ENCODE data around the gene TRIM75. TPM values are rescaled to one million over a fixed set of nuclear protein-coding genes. Genes with fewer than 3 reads are reported as not detected.
"Not testable (repeated sequence)": the region's sequence is repeated elsewhere in the genome, so short reads cannot be mapped to it uniquely, and the experiment has no call there.

Gene TRIM75
- total RNA-seq, 4 donors from 2014 or later, result not detected

DNA sequence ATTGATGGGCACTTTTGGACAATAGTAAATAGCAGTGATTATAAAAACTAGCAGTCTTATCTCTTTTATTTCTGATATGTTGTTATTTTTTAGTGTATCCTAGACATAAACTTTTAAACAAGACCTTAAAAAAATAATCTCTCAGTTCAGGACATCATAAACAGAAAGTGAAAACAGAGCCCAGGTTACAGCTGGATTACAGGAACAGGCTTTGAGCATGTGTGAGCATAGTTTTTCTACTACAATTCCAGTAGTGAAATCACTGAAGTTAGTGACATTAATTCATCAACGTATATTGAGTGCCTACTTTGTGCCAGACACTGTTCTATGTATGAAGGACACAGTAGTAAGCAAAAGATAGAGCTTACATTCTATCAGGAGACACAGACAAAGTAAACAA is 16.9 kb downstream of the TRIM75 start:
- H3K4me1 ChIP-seq, result no peaks in the 10 kb centered on the region
- 92% methylated on average over 1 of the region's 1 CpG for WGBS
- peaks cover 3 to 5% (median 4%) of the 10 kb centered on the region in 4 donors for H3K36me3 ChIP-seq
- H3K9me3 ChIP-seq, result no peaks in the 10 kb centered on the region
- intact Hi-C loops (cut with DNase I), result no loop called here
- no peaks in the 10 kb centered on the region for H3K27me3 ChIP-seq
- no peak overlapping the region for H3K4me3 ChIP-seq
- no peak for DNase-seq (ENCODE audit: extremely low spot score)
- TF ChIP-seq, protein P1, sequence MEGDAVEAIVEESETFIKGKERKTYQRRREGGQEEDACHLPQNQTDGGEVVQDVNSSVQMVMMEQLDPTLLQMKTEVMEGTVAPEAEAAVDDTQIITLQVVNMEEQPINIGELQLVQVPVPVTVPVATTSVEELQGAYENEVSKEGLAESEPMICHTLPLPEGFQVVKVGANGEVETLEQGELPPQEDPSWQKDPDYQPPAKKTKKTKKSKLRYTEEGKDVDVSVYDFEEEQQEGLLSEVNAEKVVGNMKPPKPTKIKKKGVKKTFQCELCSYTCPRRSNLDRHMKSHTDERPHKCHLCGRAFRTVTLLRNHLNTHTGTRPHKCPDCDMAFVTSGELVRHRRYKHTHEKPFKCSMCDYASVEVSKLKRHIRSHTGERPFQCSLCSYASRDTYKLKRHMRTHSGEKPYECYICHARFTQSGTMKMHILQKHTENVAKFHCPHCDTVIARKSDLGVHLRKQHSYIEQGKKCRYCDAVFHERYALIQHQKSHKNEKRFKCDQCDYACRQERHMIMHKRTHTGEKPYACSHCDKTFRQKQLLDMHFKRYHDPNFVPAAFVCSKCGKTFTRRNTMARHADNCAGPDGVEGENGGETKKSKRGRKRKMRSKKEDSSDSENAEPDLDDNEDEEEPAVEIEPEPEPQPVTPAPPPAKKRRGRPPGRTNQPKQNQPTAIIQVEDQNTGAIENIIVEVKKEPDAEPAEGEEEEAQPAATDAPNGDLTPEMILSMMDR (IDR thresholded peaks at IDR 0.05), result no peak
- no peak overlapping the region for H3K27ac ChIP-seq (replicated peaks in 1 of 4)

DNA sequence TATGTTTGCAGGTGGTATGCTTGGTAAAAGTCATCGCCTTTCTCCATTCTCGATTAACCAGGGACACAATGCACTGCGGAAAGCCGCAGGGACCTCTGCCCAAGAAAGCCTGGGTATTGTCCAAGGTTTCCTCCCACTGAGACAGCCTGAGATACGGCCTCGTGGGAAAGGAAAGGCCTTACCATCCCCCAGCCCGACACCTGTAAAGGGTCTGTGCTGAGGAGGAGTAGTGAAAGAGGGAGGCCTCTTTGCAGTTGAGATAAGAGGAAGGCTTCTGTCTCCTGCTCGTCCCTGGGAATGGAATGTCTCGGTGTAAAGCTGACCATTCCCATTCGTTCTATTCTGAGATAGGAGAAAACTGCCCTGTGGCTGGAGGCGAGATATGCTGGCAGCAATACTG is 19.7 kb downstream of the TRIM75 start:
- H3K36me3 ChIP-seq, result peaks cover 14 to 32% (median 22%) of the 10 kb centered on the region in 4 donors
- H3K4me3 ChIP-seq; H3K27ac ChIP-seq (replicated peaks in 1 of 4); H3K27me3 ChIP-seq; H3K4me1 ChIP-seq; H3K9me3 ChIP-seq; intact Hi-C loops (cut with DNase I); DNase-seq (ENCODE audit: extremely low spot score): not testable (repeated sequence)
- WGBS, result 79% methylated on average over 10 of the region's 11 CpGs

DNA sequence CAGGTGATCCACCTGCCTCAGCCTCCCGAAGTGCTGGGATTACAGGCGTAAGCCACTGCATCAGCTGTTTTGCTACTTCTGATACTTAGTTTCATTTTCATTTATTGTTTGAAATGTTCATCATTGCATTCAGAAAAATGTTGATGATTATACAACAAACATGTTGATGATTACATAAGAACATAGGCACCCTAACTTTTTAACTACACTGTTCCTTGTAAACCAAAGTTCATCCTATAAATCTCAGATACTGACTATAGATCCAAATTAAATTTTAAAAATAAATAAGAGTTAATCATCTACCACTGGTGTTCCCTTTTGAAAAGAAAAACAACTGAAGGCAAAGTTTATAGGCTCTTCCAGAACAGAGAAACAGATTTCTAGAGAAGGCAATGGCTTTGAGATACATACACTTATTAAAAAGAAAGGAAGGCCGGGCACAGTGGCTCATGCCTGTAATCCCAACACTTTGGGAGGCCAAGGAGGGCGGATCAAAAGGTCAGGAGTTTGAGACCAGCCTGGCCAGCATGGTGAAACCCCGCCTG is 23.4 kb downstream of the TRIM75 start:
- over 99% methylated on average over 5 of the region's 5 CpGs for WGBS
- H3K27ac ChIP-seq (replicated peaks in 1 of 4), result no peak overlapping the region
- TF ChIP-seq POLR2A (IDR thresholded peaks at IDR 0.05; ENCODE audit: low read depth) (no peak), POLR2AphosphoS5 (IDR thresholded peaks at IDR 0.05) (no peak), EP300 (IDR thresholded peaks at IDR 0.05) (no peak)
- TF ChIP-seq, protein P1 (IDR thresholded peaks at IDR 0.05), result no peak
- H3K36me3 ChIP-seq, result peaks cover 27 to 54% (median 34%) of the 10 kb centered on the region in 4 donors
- H3K4me1 ChIP-seq, result peaks cover 0 to 3% (median 0%) of the 10 kb centered on the region in 4 donors
- no peak for DNase-seq (ENCODE audit: extremely low spot score)
- intact Hi-C loops (cut with DNase I), result no loop called here
- no peaks in the 10 kb centered on the region for H3K9me3 ChIP-seq
- H3K4me3 ChIP-seq, result no peak overlapping the region
- no peaks in the 10 kb centered on the region for H3K27me3 ChIP-seq

DNA sequence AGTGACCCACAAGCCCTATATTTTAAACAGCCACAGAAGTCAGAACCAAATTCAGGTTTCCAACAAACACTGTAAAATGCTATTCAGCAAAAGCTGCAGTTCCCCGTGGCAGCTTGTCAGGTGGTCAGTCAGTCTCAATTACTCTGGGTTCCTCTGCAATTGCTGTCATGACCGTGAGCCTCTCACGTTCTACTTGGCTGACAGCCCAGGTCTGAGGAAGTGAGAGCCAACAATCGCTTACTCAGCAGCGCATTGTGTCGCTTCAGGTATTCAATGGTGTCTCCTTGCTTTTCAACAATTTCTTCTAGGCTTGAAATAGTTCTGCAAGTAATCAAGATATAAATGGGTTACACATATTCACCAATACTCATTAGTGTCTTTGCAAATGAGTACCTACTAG is 25.8 kb downstream of the TRIM75 start:
- no peak overlapping the region for H3K4me3 ChIP-seq
- peak; percentile 37 for DNase-seq (ENCODE audit: extremely low spot score)
- H3K36me3 ChIP-seq, result peaks cover 32 to 62% (median 41%) of the 10 kb centered on the region in 4 donors

DNA sequence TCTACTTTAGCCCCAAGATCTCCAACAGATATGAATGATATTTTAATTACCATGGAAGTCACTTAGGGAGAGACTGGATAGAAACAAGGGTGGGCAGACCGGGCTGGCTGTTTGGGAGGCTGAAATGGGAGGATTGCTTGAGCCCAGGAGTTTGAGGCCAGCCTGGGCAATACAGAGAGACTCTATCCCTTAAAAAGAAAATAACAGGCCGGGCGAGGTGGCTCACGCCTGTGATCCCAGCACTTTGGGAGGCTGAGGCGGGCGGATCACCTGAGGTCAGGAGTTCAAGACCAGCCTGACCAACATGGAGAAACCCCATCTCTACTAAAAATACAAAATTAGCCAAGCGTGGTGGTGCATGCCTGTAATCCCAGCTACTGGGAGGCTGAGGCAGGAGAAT is 31.1 kb downstream of the TRIM75 start:
- H3K27ac ChIP-seq (replicated peaks in 1 of 4); intact Hi-C loops (cut with DNase I); H3K4me3 ChIP-seq; H3K27me3 ChIP-seq; H3K4me1 ChIP-seq; H3K9me3 ChIP-seq: not testable (repeated sequence)
- WGBS, result 99% methylated on average over 7 of the region's 7 CpGs
- H3K36me3 ChIP-seq, result peaks cover 44 to 70% (median 55%) of the 10 kb centered on the region in 4 donors
- DNase-seq (ENCODE audit: extremely low spot score), result peak; percentile 34

More for the DNA sequence above, 25.8 kb downstream of the TRIM75 start:
- TF ChIP-seq POLR2AphosphoS5 (IDR thresholded peaks at IDR 0.05) (no peak), POLR2A (IDR thresholded peaks at IDR 0.05; ENCODE audit: low read depth) (no peak), EP300 (IDR thresholded peaks at IDR 0.05) (no peak)
- TF ChIP-seq, protein P1 (IDR thresholded peaks at IDR 0.05), result no peak
- intact Hi-C loops (cut with DNase I), result no loop called here
- Histone ChIP-seq H3K27ac (replicated peaks in 1 of 4) (no peak overlapping the region), H3K4me1 (peaks cover 0 to 3% (median 0%) of the 10 kb centered on the region in 4 donors), H3K9me3 (no peaks in the 10 kb centered on the region), H3K27me3 (no peaks in the 10 kb centered on the region)
- WGBS, result 22% methylated on average over 6 of the region's 6 CpGs

DNA sequence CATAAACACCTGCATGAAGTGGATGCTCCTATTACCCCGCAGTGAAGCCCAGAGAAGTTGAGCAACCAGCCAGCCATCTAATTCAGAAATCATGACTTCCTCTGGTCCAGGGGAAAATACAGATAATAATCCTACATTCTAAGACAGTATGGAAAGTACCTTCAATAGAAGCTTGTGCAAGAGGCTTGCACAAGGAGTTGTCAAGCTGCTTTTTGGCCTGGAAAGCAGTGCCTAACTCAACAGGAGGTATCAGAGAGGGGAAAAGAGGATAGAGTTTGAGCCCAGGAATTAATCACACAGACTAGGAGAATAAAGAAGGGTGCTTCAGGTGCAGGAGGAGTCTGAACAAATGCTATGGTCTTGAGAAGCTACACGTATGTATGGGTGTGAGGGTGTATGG is 32.3 kb downstream of the TRIM75 start:
- Histone ChIP-seq H3K36me3 (peaks cover 44 to 72% (median 55%) of the 10 kb centered on the region in 4 donors), H3K27ac (replicated peaks in 1 of 4) (no peak overlapping the region), H3K4me1 (no peaks in the 10 kb centered on the region), H3K4me3 (no peak overlapping the region), H3K27me3 (no peaks in the 10 kb centered on the region), H3K9me3 (no peaks in the 10 kb centered on the region)
- no peak for TF ChIP-seq EP300 (IDR thresholded peaks at IDR 0.05)
- no peak for TF ChIP-seq POLR2AphosphoS5 (IDR thresholded peaks at IDR 0.05)
- TF ChIP-seq POLR2A (IDR thresholded peaks at IDR 0.05; ENCODE audit: low read depth), result no peak
- TF ChIP-seq, protein P1 (IDR thresholded peaks at IDR 0.05), result no peak
- 91% methylated on average over 2 of the region's 2 CpGs for WGBS
- intact Hi-C loops (cut with DNase I), result no loop called here
- peak; percentile 75 for DNase-seq (ENCODE audit: extremely low spot score)
